Karpas-422 (cell line): ENCODE data around the gene PID1. TPM values are rescaled to one million over a fixed set of nuclear protein-coding genes. Genes with fewer than 3 reads are reported as not detected.

ENCODE experiments used
- DNase-seq: peaks from one replicate; pipeline ENCODE4 v3.0.0-alpha.2; 2015
- H2AFZ ChIP-seq: fragments of 200-600 bp; sonication (generic); 2 replicates; pipeline ENCODE4 v1.6.1; 2014; ENCODE audit warnings: antibody characterized with exemption, low read length, mixed read lengths
- H3K27ac ChIP-seq: fragments of 200-600 bp; sonication (generic); 2 replicates; pipeline ENCODE4 v1.5.1; 2014; ENCODE audit warnings: mild to moderate bottlenecking, low read length, moderate library complexity
- H3K27me3 ChIP-seq: fragments of 200-600 bp; sonication (generic); 2 replicates; pipeline ENCODE4 v1.6.1; 2014; ENCODE audit warnings: low read length, mixed read lengths
- H3K36me3 ChIP-seq: fragments of 200-600 bp; sonication (generic); 2 replicates; pipeline ENCODE4 v1.6.1; 2014; ENCODE audit warnings: low read length, mixed read lengths; ENCODE audit not compliant: insufficient read depth
- H3K4me1 ChIP-seq: fragments of 200-600 bp; sonication (generic); 2 replicates; pipeline ENCODE4 v1.6.1; 2014; ENCODE audit warnings: mild to moderate bottlenecking, low read length, mixed read lengths
- H3K4me2 ChIP-seq: fragments of 200-600 bp; sonication (generic); 2 replicates; pipeline ENCODE4 v1.6.1; 2014; ENCODE audit warnings: low read length, low read depth, mild to moderate bottlenecking; ENCODE audit not compliant: poor library complexity, severe bottlenecking
- H3K4me3 ChIP-seq: fragments of 200-600 bp; sonication (generic); 2 replicates; pipeline ENCODE4 v1.5.1; 2014; ENCODE audit warnings: mild to moderate bottlenecking, antibody characterized with exemption, low read length, mixed read lengths
- H3K79me2 ChIP-seq: fragments of 200-600 bp; sonication (generic); 2 replicates; pipeline ENCODE4 v1.6.1; 2014; ENCODE audit warnings: mild to moderate bottlenecking, low read length, mixed read lengths
- H3K9ac ChIP-seq: fragments of 200-600 bp; sonication (generic); 2 replicates; pipeline ENCODE4 v1.6.0; 2014; ENCODE audit warnings: low read length
- H3K9me2 ChIP-seq: fragments of 200-600 bp; sonication (generic), shearing (Covaris generic); replicated peaks from 2 replicates; pipeline ENCODE4 v1.6.0; 2014; ENCODE audit warnings: mild to moderate bottlenecking, low read length, moderate library complexity; ENCODE audit not compliant: insufficient read depth
- H3K9me3 ChIP-seq: fragments of 300-700, 200-600 bp; sonication (generic); 2 replicates; pipeline ENCODE4 v1.6.1; 2014; ENCODE audit warnings: low read length, mixed read lengths
- H4K20me1 ChIP-seq: fragments of 200-600 bp; sonication (generic); 2 replicates; pipeline ENCODE4 v1.6.1; 2014; ENCODE audit warnings: mild to moderate bottlenecking, antibody characterized with exemption, low read length, low read depth; ENCODE audit not compliant: insufficient read depth
- total RNA-seq: library from RNA; depleted of rRNA; stranded (reverse); fragments of >200 nt; shearing (Covaris generic); gene quantifications from 2 replicates; pipeline ENCODE4 v1.2.3, GENCODE V29; 2014; ENCODE audit warnings: low replicate concordance; rRNA removed

PID1 gene
- total RNA-seq: not detected in 2 replicates

- H3K4me1 ChIP-seq: peaks cover 5% of the 10 kb centered on the region; the same call in 1 of the 2 replicates
- no peak for DNase-seq
- H4K20me1 ChIP-seq: no peaks in the 10 kb centered on the region
- H3K9ac ChIP-seq: no peak within 1 kb of the TSS
- H3K27me3 ChIP-seq: no peaks in the 10 kb centered on the region
- H3K36me3 ChIP-seq: no peaks in the 10 kb centered on the region
- no peak within 1 kb of the TSS for H3K27ac ChIP-seq
- no peaks in the 10 kb centered on the region for H3K9me3 ChIP-seq
- no peak within 1 kb of the TSS for H2AFZ ChIP-seq
- H3K79me2 ChIP-seq: no peaks in the 10 kb centered on the region
- no peak within 1 kb of the TSS for H3K4me2 ChIP-seq
- H3K4me3 ChIP-seq: no peak within 1 kb of the TSS
- H3K9me2 ChIP-seq: no peaks in the 10 kb centered on the region
Observed at GRCh38 chr2:229270551-229271410, at the start of gene PID1. TSS of gene PID1 (minus strand) at chr2:229271287. CDS start at chr2:229271043, 244 bp downstream.

- Histone ChIP-seq H3K27ac (no peak overlapping the region), H4K20me1 (no peaks in the 10 kb centered on the region), H3K4me3 (no peak overlapping the region), H3K4me1 (no peaks in the 10 kb centered on the region), H3K79me2 (no peaks in the 10 kb centered on the region), H3K9me3 (no peaks in the 10 kb centered on the region), H2AFZ (no peak overlapping the region), H3K36me3 (no peaks in the 10 kb centered on the region), H3K27me3 (no peaks in the 10 kb centered on the region), H3K4me2 (no peak overlapping the region), H3K9me2 (no peaks in the 10 kb centered on the region), H3K9ac (no peak overlapping the region)
- DNase-seq: no peak
Observed at GRCh38 chr2:229319558-229319957, 48.5 kb upstream of the PID1 start.

- Histone ChIP-seq H3K27ac (no peak overlapping the region), H3K9ac (no peak overlapping the region)
Observed at GRCh38 chr2:229314117-229314516, 43.0 kb upstream of the PID1 start.

GRCh38 chr2:229313591-229313990, 42.5 kb upstream of the PID1 start:
- H3K4me3 ChIP-seq: no peak overlapping the region
- no peaks in the 10 kb centered on the region for H4K20me1 ChIP-seq
- no peaks in the 10 kb centered on the region for H3K9me2 ChIP-seq
- no peaks in the 10 kb centered on the region for H3K36me3 ChIP-seq
- no peak for DNase-seq
- H2AFZ ChIP-seq: no peak overlapping the region
- no peaks in the 10 kb centered on the region for H3K79me2 ChIP-seq
- no peaks in the 10 kb centered on the region for H3K27me3 ChIP-seq
- no peak overlapping the region for H3K27ac ChIP-seq
- H3K9me3 ChIP-seq: no peaks in the 10 kb centered on the region
- H3K4me2 ChIP-seq: no peak overlapping the region
- no peaks in the 10 kb centered on the region for H3K4me1 ChIP-seq
- H3K9ac ChIP-seq: no peak overlapping the region

More at GRCh38 chr2:229314117-229314516, 43.0 kb upstream of the PID1 start:
- Histone ChIP-seq H4K20me1 (no peaks in the 10 kb centered on the region), H3K4me1 (no peaks in the 10 kb centered on the region), H3K27me3 (no peaks in the 10 kb centered on the region), H3K4me2 (no peak overlapping the region), H3K9me2 (no peaks in the 10 kb centered on the region), H2AFZ (no peak overlapping the region), H3K4me3 (no peak overlapping the region), H3K9me3 (no peaks in the 10 kb centered on the region), H3K79me2 (no peaks in the 10 kb centered on the region), H3K36me3 (no peaks in the 10 kb centered on the region)
- DNase-seq: no peak

GRCh38 chr2:229301237-229301636, 30.1 kb upstream of the PID1 start:
- no peak overlapping the region for H3K9ac ChIP-seq
- H3K9me3 ChIP-seq: no peaks in the 10 kb centered on the region

GRCh38 chr2:229300790-229301189, 29.7 kb upstream of the PID1 start:
- H3K9ac ChIP-seq: no peak overlapping the region
- no peak overlapping the region for H3K4me3 ChIP-seq
- no peaks in the 10 kb centered on the region for H3K9me2 ChIP-seq
- no peaks in the 10 kb centered on the region for H3K27me3 ChIP-seq
- no peak for DNase-seq
- H3K36me3 ChIP-seq: no peaks in the 10 kb centered on the region
- no peaks in the 10 kb centered on the region for H3K79me2 ChIP-seq
- H4K20me1 ChIP-seq: no peaks in the 10 kb centered on the region
- no peak overlapping the region for H3K27ac ChIP-seq
- H3K4me1 ChIP-seq: no peaks in the 10 kb centered on the region
- H2AFZ ChIP-seq: no peak overlapping the region
- no peaks in the 10 kb centered on the region for H3K9me3 ChIP-seq
- H3K4me2 ChIP-seq: no peak overlapping the region

More at GRCh38 chr2:229301237-229301636, 30.1 kb upstream of the PID1 start:
- DNase-seq: no peak
- Histone ChIP-seq H3K36me3 (no peaks in the 10 kb centered on the region), H3K4me3 (no peak overlapping the region), H2AFZ (no peak overlapping the region), H3K9me2 (no peaks in the 10 kb centered on the region), H3K79me2 (no peaks in the 10 kb centered on the region), H3K4me2 (no peak overlapping the region), H3K27me3 (no peaks in the 10 kb centered on the region), H3K4me1 (no peaks in the 10 kb centered on the region), H3K27ac (no peak overlapping the region), H4K20me1 (no peaks in the 10 kb centered on the region)

- no peaks in the 10 kb centered on the region for H3K9me3 ChIP-seq
- no peaks in the 10 kb centered on the region for H4K20me1 ChIP-seq
- no peak for DNase-seq
- no peaks in the 10 kb centered on the region for H3K36me3 ChIP-seq
- H3K27me3 ChIP-seq: no peaks in the 10 kb centered on the region
- no peaks in the 10 kb centered on the region for H3K4me1 ChIP-seq
- no peak overlapping the region for H3K27ac ChIP-seq
- no peak overlapping the region for H3K9ac ChIP-seq
- no peaks in the 10 kb centered on the region for H3K9me2 ChIP-seq
- no peak overlapping the region for H3K4me2 ChIP-seq
- no peak overlapping the region for H3K4me3 ChIP-seq
- no peaks in the 10 kb centered on the region for H3K79me2 ChIP-seq
- H2AFZ ChIP-seq: no peak overlapping the region
Observed at GRCh38 chr2:229300371-229300770, 29.3 kb upstream of the PID1 start.

- no peaks in the 10 kb centered on the region for H4K20me1 ChIP-seq
- no peaks in the 10 kb centered on the region for H3K9me3 ChIP-seq
- H3K79me2 ChIP-seq: no peaks in the 10 kb centered on the region
- DNase-seq: no peak
- no peak overlapping the region for H3K4me2 ChIP-seq
- H3K4me3 ChIP-seq: no peak overlapping the region
- H3K4me1 ChIP-seq: no peaks in the 10 kb centered on the region
- no peak overlapping the region for H3K9ac ChIP-seq
- H2AFZ ChIP-seq: no peak overlapping the region
- H3K27ac ChIP-seq: no peak overlapping the region
- no peaks in the 10 kb centered on the region for H3K36me3 ChIP-seq
- no peaks in the 10 kb centered on the region for H3K27me3 ChIP-seq
- H3K9me2 ChIP-seq: no peaks in the 10 kb centered on the region
Observed at GRCh38 chr2:229297247-229297646, 26.2 kb upstream of the PID1 start.
